Fibroblast of lung (primary cell): ENCODE measurements around the gene ASIC1. TPM values are rescaled to one million over a fixed set of nuclear protein-coding genes. Genes with fewer than 3 reads are reported as not detected.
A peak's percentile ranks its signal among the peaks of the same experiment; 100 is the strongest.

Experiments used
- DNase-seq, 2 donors: peaks; one replicate each; pipeline versions ENCODE4 v3.0.0 to v3.0.0-alpha.2; 2010; ENCODE audit warnings: low read depth in 2 of 2
- H2AFZ ChIP-seq: 2 replicates; pipeline ENCODE4 v1.5.1; 2012; ENCODE audit warnings: low read length, control low read depth, inconsistent platforms
- H3K27ac ChIP-seq: 2 replicates; pipeline ENCODE4 v1.5.1; 2011; ENCODE audit warnings: low read length, control low read depth; ENCODE audit not compliant: insufficient read depth
- H3K27me3 ChIP-seq: 2 replicates; pipeline ENCODE4 v1.5.1; 2011; ENCODE audit warnings: mild to moderate bottlenecking, low read length; ENCODE audit not compliant: control insufficient read depth, insufficient read depth
- H3K36me3 ChIP-seq: 2 replicates; pipeline ENCODE4 v1.5.1; 2011; ENCODE audit warnings: low read length; ENCODE audit not compliant: control insufficient read depth, insufficient read depth
- H3K4me1 ChIP-seq: 2 replicates; pipeline ENCODE4 v1.5.1; 2011; ENCODE audit warnings: low read length; ENCODE audit not compliant: control insufficient read depth, insufficient read depth; ENCODE audit errors: extremely low read depth
- H3K4me2 ChIP-seq: 2 replicates; pipeline ENCODE4 v1.5.1; 2011; ENCODE audit warnings: low read length, control low read depth; ENCODE audit not compliant: insufficient read depth; ENCODE audit errors: extremely low read depth
- H3K4me3 ChIP-seq, 4 experiments: fragments of 200-600 bp in 1 of 4; sonication (generic) in 1 of 4; replicated peaks in 1 of 4; 2 replicates each; pipeline ENCODE4 v1.5.1; 2011 to 2016; ENCODE audit warnings: low read length in 4 of 4, low read depth in 3 of 4, mild to moderate bottlenecking in 3 of 4, control low read depth in 2 of 4, inconsistent platforms in 1 of 4, mixed read lengths in 1 of 4; ENCODE audit not compliant: insufficient read depth in 1 of 4; ENCODE audit errors: control extremely low read depth in 1 of 4
- H3K79me2 ChIP-seq: 2 replicates; pipeline ENCODE4 v1.5.1; 2012; ENCODE audit warnings: mild to moderate bottlenecking, low read length, inconsistent platforms; ENCODE audit not compliant: control insufficient read depth, insufficient read depth
- H3K9ac ChIP-seq: 2 replicates; pipeline ENCODE4 v1.5.1; 2011; ENCODE audit warnings: mild to moderate bottlenecking, low read length, control low read depth; ENCODE audit not compliant: insufficient read depth
- H3K9me3 ChIP-seq: 2 replicates; pipeline ENCODE4 v1.5.1; 2012; ENCODE audit warnings: low read depth, low read length; ENCODE audit not compliant: control insufficient read depth, insufficient read depth
- H4K20me1 ChIP-seq: 2 replicates; pipeline ENCODE4 v1.5.1; 2011; ENCODE audit warnings: low read length; ENCODE audit not compliant: control insufficient read depth, insufficient read depth; ENCODE audit errors: extremely low read depth
- CTCF ChIP-seq, 2 donors: IDR thresholded peaks in 1 of 2; conservative IDR thresholded peaks in 1 of 2; 1 replicate in 1 of 2; 2 replicates in 1 of 2; pipeline ENCODE4 v1.5.1; 2011 to 2012; ENCODE audit warnings: low read length in 2 of 2, control low read depth in 1 of 2, inconsistent platforms in 1 of 2, low read depth in 1 of 2, mild to moderate bottlenecking in 1 of 2
- EZH2 ChIP-seq: IDR thresholded peaks from 2 replicates; pipeline ENCODE4 v1.5.1; 2012; ENCODE audit warnings: low read length, control low read depth, mild to moderate bottlenecking; ENCODE audit errors: missing control alignments
- polyA plus RNA-seq, 2 donors: library from polyadenylated mRNA; depleted of rRNA in 1 of 2; stranded (reverse) in 1 of 2; unstranded in 1 of 2; fragments of >200 nt; gene quantifications; 2 replicates each; pipeline ENCODE4 v1.2.1, GENCODE V29; 2011 to 2012; ENCODE audit warnings: missing spikeins in 1 of 2
- total RNA-seq: library from RNA; depleted of rRNA; stranded (reverse); fragments of >200 nt; gene quantifications from 2 replicates; pipeline ENCODE4 v1.2.1, GENCODE V29; 2014

The ASIC1 gene
- total and polyA plus RNA-seq, 2 donors (not counting 1 experiment from before 2014, with no cell fraction given) = 1.7 to 3.9 TPM

GRCh38 chr12:50065726-50066310 lies 8.4 kb downstream of the ASIC1 start:
- no peaks in the 10 kb centered on the region for H4K20me1 ChIP-seq
- peak overlapping the region; percentile 25 for H3K27ac ChIP-seq
- no peaks in the 10 kb centered on the region for H3K27me3 ChIP-seq
- H3K36me3 ChIP-seq = no peaks in the 10 kb centered on the region
- H3K79me2 ChIP-seq = no peaks in the 10 kb centered on the region
- TF ChIP-seq CTCF (conservative IDR thresholded peaks at IDR 0.05 in 1 of 2, IDR thresholded peaks at IDR 0.05 in 1 of 2; ENCODE audit: low read depth in 1 of 2, low read length in 2 of 2) (no peak), EZH2 (no peak)
- H2AFZ ChIP-seq = no peak overlapping the region
- H3K4me1 ChIP-seq = peaks cover 3% of the 10 kb centered on the region
- H3K4me3 ChIP-seq = no peak overlapping the region
- DNase-seq = no peak
- H3K9ac ChIP-seq = no peak overlapping the region
- H3K4me2 ChIP-seq = no peak overlapping the region
- no peaks in the 10 kb centered on the region for H3K9me3 ChIP-seq

GRCh38 chr12:50066402-50066801 lies 9.0 kb downstream of the ASIC1 start:
- Histone ChIP-seq H3K36me3 (no peaks in the 10 kb centered on the region), H3K4me2 (no peak overlapping the region), H3K27ac (peak overlapping the region; percentile 25), H3K9me3 (no peaks in the 10 kb centered on the region), H3K9ac (no peak overlapping the region), H3K4me1 (peaks cover 3% of the 10 kb centered on the region), H3K4me3 (no peak overlapping the region), H3K27me3 (no peaks in the 10 kb centered on the region), H4K20me1 (no peaks in the 10 kb centered on the region), H3K79me2 (no peaks in the 10 kb centered on the region), H2AFZ (no peak overlapping the region)
- DNase-seq = peak; percentile 82 to 86
- TF ChIP-seq CTCF (conservative IDR thresholded peaks at IDR 0.05 in 1 of 2, IDR thresholded peaks at IDR 0.05 in 1 of 2; ENCODE audit: low read depth in 1 of 2, low read length in 2 of 2) = no peak
- no peak for TF ChIP-seq EZH2

- Histone ChIP-seq H2AFZ (no peak overlapping the region), H3K4me1 (peaks cover 3% of the 10 kb centered on the region), H3K27me3 (no peaks in the 10 kb centered on the region), H3K36me3 (no peaks in the 10 kb centered on the region), H4K20me1 (no peaks in the 10 kb centered on the region), H3K4me3 (no peak overlapping the region), H3K9ac (no peak overlapping the region), H3K4me2 (no peak overlapping the region), H3K27ac (no peak overlapping the region), H3K79me2 (no peaks in the 10 kb centered on the region), H3K9me3 (no peaks in the 10 kb centered on the region)
- no peak for DNase-seq
- no peak for TF ChIP-seq CTCF (conservative IDR thresholded peaks at IDR 0.05 in 1 of 2, IDR thresholded peaks at IDR 0.05 in 1 of 2; ENCODE audit: low read depth in 1 of 2, low read length in 2 of 2)
- TF ChIP-seq EZH2 = no peak
Observed at GRCh38 chr12:50069069-50069468, 11.7 kb downstream of the ASIC1 start.
